ENCODE results near the gene NEK2. TPM values are rescaled to one million over a fixed set of nuclear protein-coding genes. Genes with fewer than 3 reads are reported as not detected.

The NEK2 gene
- total and polyA plus RNA-seq, 10 donors = 0.38 to 5.5 (median 2.0) TPM

- Histone ChIP-seq H3K27me3 (replicated peaks in 1 of 7) (no peaks in the 10 kb centered on the region), H3K27ac (peak overlapping the region in 7 of 8 donors; percentile 28 to 70 (median 55)), H3K4me1 (peaks cover 0 to 39% (median 21%) of the 10 kb centered on the region in 6 donors), H3K9me3 (no peaks in the 10 kb centered on the region), H3K36me3 (no peaks in the 10 kb centered on the region), H3K4me3 (no peak overlapping the region)
- DNase-seq = no peak
- TF ChIP-seq POLR2AphosphoS5 (IDR thresholded peaks at IDR 0.05) (peak in 2 of 3 donors; percentile 14 to 31), POLR2A (IDR thresholded peaks at IDR 0.05) (no peak)
- TF ChIP-seq, protein P1, sequence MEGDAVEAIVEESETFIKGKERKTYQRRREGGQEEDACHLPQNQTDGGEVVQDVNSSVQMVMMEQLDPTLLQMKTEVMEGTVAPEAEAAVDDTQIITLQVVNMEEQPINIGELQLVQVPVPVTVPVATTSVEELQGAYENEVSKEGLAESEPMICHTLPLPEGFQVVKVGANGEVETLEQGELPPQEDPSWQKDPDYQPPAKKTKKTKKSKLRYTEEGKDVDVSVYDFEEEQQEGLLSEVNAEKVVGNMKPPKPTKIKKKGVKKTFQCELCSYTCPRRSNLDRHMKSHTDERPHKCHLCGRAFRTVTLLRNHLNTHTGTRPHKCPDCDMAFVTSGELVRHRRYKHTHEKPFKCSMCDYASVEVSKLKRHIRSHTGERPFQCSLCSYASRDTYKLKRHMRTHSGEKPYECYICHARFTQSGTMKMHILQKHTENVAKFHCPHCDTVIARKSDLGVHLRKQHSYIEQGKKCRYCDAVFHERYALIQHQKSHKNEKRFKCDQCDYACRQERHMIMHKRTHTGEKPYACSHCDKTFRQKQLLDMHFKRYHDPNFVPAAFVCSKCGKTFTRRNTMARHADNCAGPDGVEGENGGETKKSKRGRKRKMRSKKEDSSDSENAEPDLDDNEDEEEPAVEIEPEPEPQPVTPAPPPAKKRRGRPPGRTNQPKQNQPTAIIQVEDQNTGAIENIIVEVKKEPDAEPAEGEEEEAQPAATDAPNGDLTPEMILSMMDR (IDR thresholded peaks at IDR 0.05 in 8 of 11, conservative IDR thresholded peaks at IDR 0.05 in 3 of 11) = no peak
- 80 to 87% (median 82%) methylated on average over 11 to 13 of the region's 13 CpGs for WGBS, 5 donors
- intact Hi-C loops (cut with DNase I; ENCODE audit: low total_unique reads) = no loop called here
These were observed 59.0 kb downstream of the NEK2 start for GRCh38 chr1:211616231-211616964.

- 57 to 82% (median 78%) methylated on average over 11 of the region's 11 CpGs for WGBS, 5 donors
- intact Hi-C loops (cut with DNase I; ENCODE audit: low total_unique reads) = no loop called here
- no peak for DNase-seq
- no peaks in the 10 kb centered on the region for H3K36me3 ChIP-seq
- no peak overlapping the region for H3K4me3 ChIP-seq
- peaks cover 0 to 56% (median 29%) of the 10 kb centered on the region in 6 donors for H3K4me1 ChIP-seq
- peak overlapping the region in 6 of 8 donors; percentile 31 to 94 (median 46) for H3K27ac ChIP-seq
- H3K9me3 ChIP-seq = no peaks in the 10 kb centered on the region
- TF ChIP-seq, protein P1 (IDR thresholded peaks at IDR 0.05 in 8 of 11, conservative IDR thresholded peaks at IDR 0.05 in 3 of 11) = no peak
- TF ChIP-seq POLR2AphosphoS5 (IDR thresholded peaks at IDR 0.05) = peak in 2 of 3 donors; percentile 27 to 45
- no peaks in the 10 kb centered on the region for H3K27me3 ChIP-seq (replicated peaks in 1 of 7)
These were observed 60.8 kb downstream of the NEK2 start for GRCh38 chr1:211614615-211615014.

DNA sequence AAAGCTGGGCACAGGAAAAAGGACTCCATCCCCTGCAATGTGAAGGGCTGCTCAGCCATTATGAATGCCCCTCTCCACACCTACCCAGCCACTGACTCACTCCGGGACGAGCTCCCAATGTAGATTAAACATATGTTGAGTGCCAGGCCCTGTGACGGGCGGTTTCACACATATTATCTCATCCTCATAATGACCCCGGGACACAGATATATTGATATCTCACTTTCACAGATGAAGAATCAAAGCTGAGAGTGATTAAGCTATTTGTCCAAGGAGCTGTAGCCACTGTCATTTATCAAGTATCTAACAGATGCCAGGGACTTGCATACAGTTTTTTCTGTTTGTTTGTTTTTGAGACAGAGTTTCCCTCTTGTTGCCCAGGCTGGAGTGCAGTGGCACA, 61.5 kb downstream of the NEK2 start:
- no peak for DNase-seq
- Histone ChIP-seq H3K4me3 (no peak overlapping the region), H3K27me3 (replicated peaks in 1 of 7) (no peaks in the 10 kb centered on the region), H3K27ac (peak overlapping the region in 7 of 8 donors; percentile 13 to 94 (median 55)), H3K4me1 (peaks cover 0 to 62% (median 31%) of the 10 kb centered on the region in 6 donors), H3K9me3 (no peaks in the 10 kb centered on the region), H3K36me3 (no peaks in the 10 kb centered on the region)
- WGBS, 5 donors = 83 to 91% (median 87%) methylated on average over 5 of the region's 5 CpGs
- no peak for TF ChIP-seq POLR2A (IDR thresholded peaks at IDR 0.05)
- TF ChIP-seq, protein P1 (IDR thresholded peaks at IDR 0.05 in 8 of 11, conservative IDR thresholded peaks at IDR 0.05 in 3 of 11) = no peak
- TF ChIP-seq POLR2AphosphoS5 (IDR thresholded peaks at IDR 0.05) = no peak
- intact Hi-C loops (cut with DNase I; ENCODE audit: low total_unique reads) = no loop called here

GRCh38 chr1:211613108-211613947, 62.1 kb downstream of the NEK2 start:
- Histone ChIP-seq H3K4me3 (no peak overlapping the region), H3K36me3 (no peaks in the 10 kb centered on the region), H3K27ac (peak overlapping the region in 7 of 8 donors; percentile 20 to 94 (median 61)), H3K9me3 (no peaks in the 10 kb centered on the region), H3K4me1 (peaks cover 0 to 63% (median 31%) of the 10 kb centered on the region in 6 donors), H3K27me3 (replicated peaks in 1 of 7) (no peaks in the 10 kb centered on the region)
- intact Hi-C loops (cut with DNase I; ENCODE audit: low total_unique reads) = no loop called here
- peak; percentile 89 for DNase-seq
- peak; percentile 35 to 49 (median 40) for TF ChIP-seq POLR2AphosphoS5 (IDR thresholded peaks at IDR 0.05)
- no peak for TF ChIP-seq POLR2A (IDR thresholded peaks at IDR 0.05)
- 54 to 72% (median 65%) methylated on average over 8 of the region's 8 CpGs for WGBS, 5 donors

Data from spleen (tissue), 11 donors.